Measurements from ENCODE around the gene MVP. TPM values are rescaled to one million over a fixed set of nuclear protein-coding genes. Genes with fewer than 3 reads are reported as not detected.
"Not testable (repeated sequence)": the region's sequence is repeated elsewhere in the genome, so short reads cannot be mapped to it uniquely, and the experiment has no call there.

Gene MVP
- total RNA-seq, 1 donor from 2014 or later, result 2.4 TPM

GRCh38 chr16:29881050-29881449, 60.8 kb downstream of the MVP start:
- no peak overlapping the region for H3K4me2 ChIP-seq
- peaks cover 5% of the 10 kb centered on the region for H3K4me1 Mint-ChIP-seq
- DNase-seq (ENCODE audit: low spot score), result no peak
- no peak overlapping the region for H3K4me3 Mint-ChIP-seq
- peaks cover 16% of the 10 kb centered on the region for H3K27me3 ChIP-seq
- no peak overlapping the region for H3K4me3 ChIP-seq
- peaks cover 15% of the 10 kb centered on the region for H3K27me3 Mint-ChIP-seq (ENCODE audit: insufficient read depth, low read depth)
- H3K9me3 ChIP-seq (ENCODE audit: low read depth), result no peaks in the 10 kb centered on the region
- peaks cover 3% of the 10 kb centered on the region for H3K4me1 ChIP-seq
- H3K27ac Mint-ChIP-seq, result no peak overlapping the region
- no peaks in the 10 kb centered on the region for H4K20me1 ChIP-seq (ENCODE audit: low read depth)
- no peaks in the 10 kb centered on the region for H3K36me3 Mint-ChIP-seq
- no peaks in the 10 kb centered on the region for H3K9me3 Mint-ChIP-seq
- TF ChIP-seq EZH2 (IDR thresholded peaks at IDR 0.05), result no peak
- H3K36me3 ChIP-seq, result no peaks in the 10 kb centered on the region
- no peak overlapping the region for H2AFZ ChIP-seq (replicated peaks)
- no peak overlapping the region for H3K27ac ChIP-seq
- H3F3A ChIP-seq (ENCODE audit: low read depth), result peaks cover 19% of the 10 kb centered on the region
- no peaks in the 10 kb centered on the region for H3K79me2 ChIP-seq (ENCODE audit: low read depth)
- peak overlapping the region; percentile 34 for H3K9ac ChIP-seq

DNA sequence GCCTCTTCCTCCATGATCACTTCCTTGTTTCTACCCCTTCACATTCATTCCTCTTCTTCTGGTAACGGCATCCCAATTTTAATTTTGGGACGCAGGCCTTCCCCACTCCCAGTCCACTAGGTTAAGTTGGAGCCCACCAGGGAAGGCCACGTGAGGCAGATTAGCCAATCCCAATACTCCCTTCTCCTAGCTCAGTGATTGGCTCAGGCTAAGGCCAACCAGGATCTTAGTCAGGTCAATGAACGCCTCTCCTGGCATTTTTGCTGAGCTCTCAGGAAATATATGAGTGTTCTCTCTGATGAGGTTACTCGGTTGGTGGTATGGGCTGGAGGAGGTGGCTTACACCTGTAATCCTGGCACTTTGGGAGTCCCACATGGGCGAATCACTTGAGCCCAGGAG, 63.7 kb downstream of the MVP start:
- no peak overlapping the region for H3K4me3 ChIP-seq
- H3K27ac Mint-ChIP-seq, result no peak overlapping the region
- no peaks in the 10 kb centered on the region for H3F3A ChIP-seq (ENCODE audit: low read depth)
- TF ChIP-seq EZH2phosphoT487 (IDR thresholded peaks at IDR 0.05), result no peak
- TF ChIP-seq EZH2 (IDR thresholded peaks at IDR 0.05), result no peak
- TF ChIP-seq CTCF (IDR thresholded peaks at IDR 0.05), result no peak
- H3K36me3 ChIP-seq, result no peaks in the 10 kb centered on the region
- H3K4me1 ChIP-seq, result no peaks in the 10 kb centered on the region
- no peak for DNase-seq (ENCODE audit: low spot score)
- no peak overlapping the region for H2AFZ ChIP-seq (replicated peaks)
- H3K27me3 Mint-ChIP-seq (ENCODE audit: insufficient read depth, low read depth), result no peaks in the 10 kb centered on the region
- no peaks in the 10 kb centered on the region for H4K20me1 ChIP-seq (ENCODE audit: low read depth)
- H3K9ac ChIP-seq, result no peak overlapping the region
- no peak overlapping the region for H3K4me3 Mint-ChIP-seq
- no peaks in the 10 kb centered on the region for H3K79me2 ChIP-seq (ENCODE audit: low read depth)
- no peaks in the 10 kb centered on the region for H3K27me3 ChIP-seq
- no peaks in the 10 kb centered on the region for H3K4me1 Mint-ChIP-seq
- no peaks in the 10 kb centered on the region for H3K36me3 Mint-ChIP-seq
- no peak overlapping the region for H3K4me2 ChIP-seq
- no peaks in the 10 kb centered on the region for H3K9me3 ChIP-seq (ENCODE audit: low read depth)
- H3K9me3 Mint-ChIP-seq, result no peaks in the 10 kb centered on the region
- H3K27ac ChIP-seq, result no peak overlapping the region

DNA sequence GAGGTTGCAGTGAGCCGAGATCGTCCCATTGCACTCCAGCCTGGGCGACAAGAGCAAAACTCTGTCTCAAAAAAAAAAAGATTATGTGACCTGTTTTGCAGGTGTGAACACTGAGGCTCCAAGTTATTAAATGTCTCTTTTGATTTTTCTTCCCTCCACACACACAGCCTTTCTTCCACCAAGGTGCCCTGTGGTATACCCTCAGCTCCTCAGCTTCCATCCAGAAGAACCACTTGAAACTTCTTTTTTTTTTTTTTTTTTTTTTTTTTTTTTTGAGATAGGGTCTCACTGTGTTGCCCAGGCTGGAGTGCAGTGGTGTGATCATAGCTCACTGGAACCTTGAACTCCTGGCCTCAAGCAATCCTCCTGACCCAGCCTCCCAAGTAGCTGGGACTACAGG, 69.1 kb downstream of the MVP start:
- H3K27ac Mint-ChIP-seq; H3K4me3 Mint-ChIP-seq; H3F3A ChIP-seq (ENCODE audit: low read depth); H3K27me3 Mint-ChIP-seq (ENCODE audit: insufficient read depth, low read depth); H3K9me3 Mint-ChIP-seq; H3K79me2 ChIP-seq (ENCODE audit: low read depth); H4K20me1 ChIP-seq (ENCODE audit: low read depth); H3K4me2 ChIP-seq; H3K27me3 ChIP-seq; H2AFZ ChIP-seq (replicated peaks); H3K9me3 ChIP-seq (ENCODE audit: low read depth); H3K27ac ChIP-seq; H3K4me1 Mint-ChIP-seq; H3K36me3 Mint-ChIP-seq; H3K36me3 ChIP-seq; DNase-seq (ENCODE audit: low spot score); H3K9ac ChIP-seq; H3K4me3 ChIP-seq; H3K4me1 ChIP-seq: not testable (repeated sequence)

DNA sequence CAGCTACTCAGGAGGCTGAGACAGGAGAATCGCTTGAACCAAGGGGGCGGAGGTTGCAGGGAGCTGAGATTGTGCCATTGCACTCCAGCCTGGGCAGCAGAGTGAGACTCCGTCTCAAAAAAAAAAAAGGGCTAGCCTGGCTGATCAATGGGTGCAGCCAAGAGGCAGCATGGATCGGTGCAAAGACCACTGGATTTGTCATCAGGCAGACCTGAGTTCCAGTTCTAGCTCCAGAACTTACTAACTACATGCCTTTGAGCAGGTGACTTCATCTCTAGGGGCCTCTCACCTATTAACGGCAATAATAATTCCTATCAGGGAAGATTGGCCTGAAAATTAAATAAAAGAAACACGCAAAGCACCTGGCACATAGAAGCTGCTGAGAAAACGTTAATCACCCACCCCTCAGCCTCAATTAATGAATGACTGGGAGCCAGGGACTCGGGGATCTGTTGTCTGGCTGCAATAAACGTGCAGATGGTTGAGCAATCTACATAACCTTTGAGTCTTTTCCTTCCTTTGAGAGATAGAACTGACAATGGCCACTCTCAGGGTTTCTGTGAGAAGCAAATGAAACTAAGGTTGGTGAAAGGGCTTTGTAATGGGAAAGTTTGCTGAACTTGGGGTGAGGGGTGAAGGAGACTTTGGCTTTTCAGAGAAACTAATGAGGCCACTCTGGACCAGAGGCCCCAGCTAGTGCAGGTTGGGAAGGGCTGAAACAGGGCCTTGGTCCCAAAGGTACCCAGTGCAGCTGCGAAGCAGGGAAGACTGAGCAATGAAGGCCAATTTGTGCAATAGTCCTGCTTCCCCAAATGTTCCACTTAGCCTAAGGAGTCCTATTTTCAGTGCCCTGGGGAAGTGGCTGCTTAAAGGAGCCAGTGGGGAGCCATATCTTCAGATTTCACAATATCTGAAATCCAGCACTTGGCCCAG, 71.5 kb downstream of the MVP start:
- Mint-ChIP-seq H3K36me3 (no peaks in the 10 kb centered on the region), H3K27me3 (ENCODE audit: insufficient read depth, low read depth) (peaks cover 6% of the 10 kb centered on the region), H3K4me1 (peaks cover 2% of the 10 kb centered on the region), H3K27ac (no peak overlapping the region), H3K4me3 (peak overlapping the region; percentile 57), H3K9me3 (no peaks in the 10 kb centered on the region)
- Histone ChIP-seq H3K9me3 (ENCODE audit: low read depth) (no peaks in the 10 kb centered on the region), H3K36me3 (no peaks in the 10 kb centered on the region), H3K4me3 (no peak overlapping the region), H3K27ac (no peak overlapping the region), H3F3A (ENCODE audit: low read depth) (no peaks in the 10 kb centered on the region), H3K4me1 (no peaks in the 10 kb centered on the region), H3K4me2 (no peak overlapping the region), H3K9ac (no peak overlapping the region), H3K27me3 (no peaks in the 10 kb centered on the region), H4K20me1 (ENCODE audit: low read depth) (no peaks in the 10 kb centered on the region), H3K79me2 (ENCODE audit: low read depth) (no peaks in the 10 kb centered on the region), H2AFZ (replicated peaks) (no peak overlapping the region)
- no peak for TF ChIP-seq CTCF (IDR thresholded peaks at IDR 0.05)
- DNase-seq (ENCODE audit: low spot score), result no peak
